Eye (tissue), 1 donor: ENCODE data around the gene FBN2.

Source experiments
- DNase-seq: peaks from one replicate; pipeline ENCODE4 v3.0.0-alpha.2; 2015

Gene FBN2

DNA sequence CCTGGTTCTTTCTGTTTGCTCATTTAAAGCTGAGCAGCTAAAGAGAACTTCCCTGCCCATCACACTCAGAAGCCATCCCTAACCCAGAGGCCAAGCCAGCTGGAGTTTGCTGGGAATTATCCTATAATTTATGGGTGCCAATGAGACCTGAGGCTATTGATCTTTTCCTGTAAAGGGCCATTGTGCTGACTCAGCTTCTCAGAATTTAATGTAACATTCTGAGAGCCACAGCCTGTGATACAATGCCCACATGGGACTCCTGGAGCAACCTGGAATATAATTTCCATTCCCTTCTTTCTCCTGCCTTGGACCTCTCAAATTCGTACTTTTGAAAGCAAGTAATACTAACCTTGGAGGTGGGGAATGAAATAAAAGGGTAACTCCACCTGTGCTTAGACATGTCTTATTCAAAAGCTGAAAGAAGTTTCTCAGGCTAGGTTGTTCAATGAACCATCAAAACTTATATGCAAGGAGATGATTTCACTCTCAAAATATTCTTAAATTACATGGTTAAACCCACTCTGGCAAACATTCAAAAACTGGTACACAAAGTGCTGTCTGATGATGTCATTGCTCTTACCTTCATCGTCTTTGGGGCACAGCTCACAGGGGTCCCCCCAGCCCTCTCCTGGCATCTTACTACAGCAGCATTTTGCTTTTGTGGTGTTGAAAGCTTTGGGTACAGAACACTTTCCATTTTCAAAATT is 247.7 kb downstream of the FBN2 start:
- peak; percentile 18 for DNase-seq

DNA sequence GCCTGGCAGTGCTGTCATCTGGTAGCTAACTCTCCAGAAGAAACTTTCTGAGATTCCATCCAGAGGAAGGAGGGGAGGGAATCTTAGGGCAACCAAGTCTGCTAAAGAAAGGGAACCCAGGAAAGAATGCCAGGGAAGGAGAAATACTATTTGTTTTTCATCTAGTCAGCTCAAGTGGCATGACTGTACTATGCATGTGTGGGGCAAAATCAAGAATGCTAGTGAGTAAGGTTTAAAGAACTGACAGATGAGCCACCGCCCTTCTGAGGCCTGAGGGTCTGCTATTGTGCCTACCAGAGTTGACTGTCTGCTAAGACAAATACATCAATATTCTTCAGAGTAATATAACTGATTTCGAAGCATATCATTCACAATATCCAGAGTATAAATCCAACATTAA is 250.3 kb downstream of the FBN2 start:
- no peak for DNase-seq

DNA sequence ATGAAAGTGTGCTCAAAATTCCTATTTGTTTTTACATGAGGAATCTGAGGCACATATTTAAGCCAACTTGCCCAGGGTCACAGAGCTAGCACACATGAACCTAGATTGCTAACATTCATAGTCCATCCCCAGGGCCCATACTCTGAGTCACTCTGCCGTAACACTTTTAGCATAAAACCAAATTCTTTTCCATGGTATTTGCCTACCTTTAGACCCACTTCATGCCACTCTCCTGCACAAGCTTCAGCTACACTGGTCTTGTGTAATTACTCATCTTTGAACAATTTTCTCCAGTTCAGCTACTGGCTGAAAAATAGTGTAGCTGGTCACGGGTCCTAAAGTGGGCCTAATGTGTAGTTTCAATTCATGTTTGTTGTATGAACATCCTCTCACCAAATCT is 253.8 kb downstream of the FBN2 start:
- DNase-seq = no peak

DNA sequence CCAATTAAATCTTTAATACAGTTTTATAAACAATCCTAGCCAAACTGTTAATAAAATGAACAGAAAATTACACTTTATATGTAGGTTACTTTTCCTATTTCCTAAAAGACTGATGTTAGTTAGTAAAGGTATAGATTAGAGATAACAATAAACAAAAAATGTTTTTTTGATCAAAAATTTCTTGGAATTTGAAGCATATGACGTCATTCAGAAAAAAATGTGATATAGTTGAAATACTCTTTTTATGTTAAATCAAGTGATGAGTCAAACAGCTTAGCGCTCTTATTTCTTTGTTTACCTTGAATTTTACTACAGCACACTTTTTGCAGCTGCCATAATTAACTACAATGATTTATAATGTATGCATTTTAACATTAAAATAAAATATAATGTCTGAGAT is 258.7 kb downstream of the FBN2 start:
- no peak for DNase-seq

DNA sequence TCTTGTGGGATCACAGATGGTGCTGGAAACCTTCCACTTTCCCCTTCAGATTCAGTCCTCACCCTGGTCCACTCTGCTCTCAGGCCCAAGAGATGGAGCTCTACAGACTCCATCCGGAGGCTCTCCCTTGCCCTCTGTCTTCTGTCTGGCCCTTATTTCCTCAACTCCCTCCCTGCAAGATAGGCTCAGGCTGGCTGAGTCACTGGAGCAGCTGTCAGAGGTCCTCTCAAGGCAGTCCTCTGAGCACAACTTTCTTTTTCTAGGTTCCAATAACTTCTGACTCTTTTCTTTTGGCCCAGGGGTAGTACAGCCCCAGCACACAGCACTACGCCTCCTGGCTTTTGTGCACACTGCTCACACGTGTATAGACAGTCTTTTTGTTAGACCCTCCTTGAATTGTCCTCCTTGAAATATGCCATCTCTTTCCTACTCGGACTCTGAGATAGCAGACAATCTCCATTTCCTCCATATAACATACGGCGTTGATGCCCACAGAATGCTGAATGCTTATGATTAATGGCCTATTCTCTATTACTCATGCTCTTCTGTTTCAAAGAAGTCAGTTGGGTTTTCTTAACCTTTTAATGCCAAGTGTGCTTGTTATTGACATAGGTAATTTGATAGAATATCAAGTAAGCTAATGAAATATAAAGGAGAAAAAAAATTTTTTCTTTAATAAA is 261.4 kb downstream of the FBN2 start:
- no peak for DNase-seq

DNA sequence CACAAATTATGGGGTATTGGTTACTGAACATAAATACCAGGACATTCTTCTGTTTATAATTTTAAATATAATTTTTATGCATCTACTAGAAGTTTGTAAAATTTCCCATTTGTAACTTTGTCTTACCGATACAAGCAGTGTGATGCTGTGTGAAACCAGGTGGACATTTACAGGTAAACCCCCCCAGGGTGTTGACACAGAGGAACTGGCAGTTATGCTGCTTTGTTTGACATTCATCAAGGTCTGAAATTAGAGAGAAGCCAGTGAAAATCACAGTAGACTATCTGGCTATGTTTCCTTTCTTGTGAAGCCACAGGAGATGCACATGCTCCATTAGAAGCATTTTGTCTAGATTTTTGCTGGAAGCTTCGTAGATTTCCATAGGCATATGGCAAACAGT is 263.6 kb downstream of the FBN2 start:
- DNase-seq = no peak

DNA sequence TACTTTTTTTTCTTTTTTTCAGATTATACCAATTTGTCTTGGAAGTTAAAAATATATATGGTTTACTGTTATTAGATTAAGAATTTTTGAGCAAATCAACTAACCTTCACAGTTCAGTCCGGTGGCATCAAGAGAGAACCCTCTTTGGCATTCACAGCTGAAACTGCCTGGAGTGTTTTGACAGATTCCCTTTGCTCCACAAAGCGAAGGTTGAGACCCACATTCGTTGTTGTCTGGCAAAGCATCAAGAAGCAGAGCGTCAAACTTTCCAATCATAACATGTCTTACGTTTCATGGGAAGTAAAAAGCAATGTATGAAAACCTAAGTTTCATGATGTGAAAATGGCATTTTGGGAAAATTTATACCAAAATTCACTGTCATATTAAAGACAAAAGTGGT is 264.3 kb downstream of the FBN2 start:
- no peak for DNase-seq

DNA sequence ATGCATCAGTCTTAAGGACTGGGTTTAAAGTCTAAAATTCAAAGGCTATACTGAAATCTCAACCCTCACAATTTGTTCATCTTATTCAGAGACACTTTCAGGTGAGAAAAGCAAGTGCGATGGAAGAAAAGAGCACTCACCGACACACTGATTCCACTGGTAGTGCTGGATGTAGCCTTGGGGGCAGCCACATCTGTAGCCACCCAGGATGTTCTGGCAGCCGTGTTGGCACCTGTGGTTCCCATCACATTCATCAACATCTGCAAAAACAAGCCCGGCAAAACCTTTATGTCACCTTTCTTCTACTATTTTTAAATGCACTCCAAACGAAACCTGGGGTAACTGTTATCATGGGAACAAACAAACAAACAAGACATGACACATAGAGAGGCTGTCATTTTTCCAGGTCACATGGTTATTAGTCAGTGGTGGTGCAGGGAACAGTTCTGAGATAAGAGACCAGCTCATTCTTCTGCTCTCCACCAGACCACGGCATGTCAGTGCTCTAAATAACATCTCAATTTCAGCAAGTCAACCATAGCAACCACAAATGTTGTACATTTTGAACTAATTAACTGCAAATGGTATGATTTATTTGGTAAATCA is 266.1 kb downstream of the FBN2 start:
- no peak for DNase-seq

DNA sequence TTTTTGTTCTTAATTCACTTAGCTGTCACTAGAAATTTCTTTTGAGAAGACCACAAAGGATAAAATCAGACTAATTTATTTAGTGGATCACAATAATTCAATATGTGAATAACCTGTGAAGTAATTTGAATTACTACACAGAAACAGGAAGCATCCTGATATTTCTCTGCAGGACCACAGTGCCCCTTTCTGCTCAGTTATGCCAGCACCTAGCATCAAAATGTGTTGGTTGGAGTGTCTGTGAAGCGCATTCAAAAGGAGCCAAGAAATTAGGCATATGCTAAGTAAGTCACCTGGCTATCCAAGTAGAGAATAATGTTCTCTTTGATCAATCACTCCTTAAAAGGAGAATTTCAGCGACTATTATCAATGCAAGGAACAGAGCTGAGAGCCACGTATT is 267.0 kb downstream of the FBN2 start:
- no peak for DNase-seq

DNA sequence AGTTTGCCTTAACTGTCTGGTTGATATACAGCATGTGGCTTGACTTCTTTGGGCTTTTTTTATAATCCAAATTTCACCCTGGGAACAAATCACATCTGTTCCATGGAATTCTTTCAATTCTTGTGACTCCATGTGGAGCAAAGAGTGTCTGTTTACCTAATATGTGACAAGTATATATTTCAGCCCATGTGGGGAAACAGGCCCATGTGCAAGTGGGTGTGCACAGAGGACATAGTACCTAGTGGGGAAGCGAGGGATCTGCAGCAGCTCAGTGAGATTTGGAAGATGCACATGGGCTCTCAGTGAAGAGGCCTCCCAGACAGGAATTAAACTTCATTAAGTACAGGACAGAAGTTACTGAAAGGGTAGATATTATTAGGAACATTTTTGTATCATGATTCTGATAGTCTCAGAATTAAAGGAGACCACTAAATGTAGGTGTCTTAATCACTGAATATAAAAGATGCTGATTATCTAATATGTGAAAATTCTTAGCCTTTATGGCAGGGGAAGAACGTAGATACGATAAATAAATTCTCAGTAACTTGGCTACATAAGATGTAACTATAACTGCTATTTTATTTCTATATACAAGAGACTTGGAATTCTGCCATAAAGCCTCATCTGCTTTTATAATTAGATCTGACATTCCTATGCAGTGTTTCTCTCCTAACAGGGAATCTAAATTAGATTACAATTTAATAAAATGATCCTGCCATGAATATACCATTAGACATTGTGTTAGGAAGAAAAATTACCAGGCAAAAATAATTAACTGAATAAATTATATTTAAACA is 273.3 kb downstream of the FBN2 start:
- no peak for DNase-seq

DNA sequence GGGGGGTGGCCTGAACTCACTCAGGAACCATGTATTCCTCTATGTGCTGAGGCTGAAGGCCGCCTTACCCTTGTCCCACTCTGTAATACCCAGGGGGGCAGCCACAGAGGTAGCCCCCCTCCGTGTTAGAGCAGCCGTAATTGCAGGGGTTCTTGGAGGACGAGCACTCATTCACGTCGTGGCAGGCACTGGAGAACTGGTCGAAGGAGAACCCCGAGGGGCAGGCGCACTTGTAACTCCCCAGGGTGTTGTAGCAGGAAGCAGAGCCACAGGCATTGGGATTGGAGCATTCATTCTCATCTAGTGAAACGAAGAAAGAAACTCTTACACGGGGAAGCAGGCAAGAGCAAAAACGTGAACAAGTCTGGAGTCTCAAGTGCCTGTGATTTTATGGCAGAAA is 274.7 kb downstream of the FBN2 start:
- no peak for DNase-seq

DNA sequence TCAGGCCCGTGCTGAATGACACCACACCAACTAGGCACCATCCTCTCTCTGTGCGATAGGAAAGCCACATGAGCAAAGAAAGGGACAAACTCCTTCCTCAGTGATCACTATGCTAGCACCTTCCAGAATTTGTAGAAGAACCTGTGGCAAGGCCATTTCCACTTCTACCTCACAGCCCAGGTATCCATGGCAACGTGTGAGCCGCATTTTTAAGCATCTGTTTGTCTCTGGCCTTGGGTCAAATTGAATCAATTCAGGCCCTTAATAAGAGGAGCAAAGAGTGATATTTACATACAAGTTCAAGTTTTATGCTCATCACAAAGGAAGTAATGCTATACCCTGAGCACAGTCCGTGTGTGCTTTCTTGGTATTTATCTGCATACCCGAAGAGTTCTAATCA is 275.1 kb downstream of the FBN2 start:
- DNase-seq = no peak

DNA sequence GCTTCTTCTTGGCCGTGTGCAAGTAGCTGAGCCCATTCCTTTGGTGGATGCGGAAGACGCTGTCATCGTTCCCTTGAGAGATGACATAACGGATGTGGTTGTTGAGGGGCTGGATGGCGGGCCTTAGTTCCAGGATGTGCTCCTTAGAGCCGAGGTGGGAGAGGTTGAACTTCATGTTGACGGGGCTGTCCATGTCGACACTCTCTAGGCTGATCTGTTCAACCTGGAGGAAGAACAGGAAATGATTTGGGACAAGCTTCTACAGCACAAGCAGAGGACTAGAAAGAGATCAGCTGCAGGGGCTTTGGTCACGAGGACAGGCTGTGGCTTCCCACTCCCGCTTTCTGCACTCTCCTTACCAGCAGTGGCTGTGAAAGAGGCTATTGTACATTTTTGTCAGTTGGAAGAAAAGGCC is 278.4 kb downstream of the FBN2 start:
- DNase-seq = no peak

DNA sequence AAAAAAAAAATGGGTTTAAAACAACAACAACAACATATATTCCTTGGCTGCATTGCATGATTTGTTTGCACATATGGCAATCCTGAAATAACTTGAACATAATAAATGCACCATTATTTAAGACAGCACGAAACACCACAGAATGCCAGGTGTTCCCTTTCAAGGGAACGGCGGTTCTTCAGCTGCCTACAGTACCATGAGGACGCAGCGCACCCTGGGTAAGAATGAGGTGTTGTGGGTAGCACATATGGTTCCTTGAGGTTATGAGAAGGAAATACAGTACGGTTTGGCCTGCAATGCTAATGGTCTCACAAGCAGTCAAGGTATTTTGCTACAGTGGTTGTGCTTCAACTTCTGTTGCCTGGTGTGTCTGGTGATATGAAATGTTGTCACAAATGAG is 279.7 kb downstream of the FBN2 start:
- no peak for DNase-seq

DNA sequence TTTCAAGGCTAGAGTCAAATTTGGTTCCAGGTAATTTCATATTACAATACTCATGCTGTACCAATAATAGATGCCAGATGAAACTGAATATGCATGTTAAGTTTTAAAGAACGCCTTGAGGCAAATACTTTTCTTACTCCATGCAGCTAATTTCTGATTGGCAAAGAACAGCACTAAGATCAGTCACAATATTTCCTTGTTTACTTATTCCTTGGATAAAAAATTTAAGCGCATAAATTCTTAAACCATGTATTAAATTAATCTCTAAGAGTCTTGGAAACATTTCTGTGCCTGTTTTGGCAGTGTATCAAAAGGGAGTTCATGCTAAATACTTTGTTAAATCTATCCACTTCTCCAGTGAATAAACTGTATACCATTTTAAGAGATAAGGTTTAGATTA is 281.0 kb downstream of the FBN2 start:
- DNase-seq = no peak

DNA sequence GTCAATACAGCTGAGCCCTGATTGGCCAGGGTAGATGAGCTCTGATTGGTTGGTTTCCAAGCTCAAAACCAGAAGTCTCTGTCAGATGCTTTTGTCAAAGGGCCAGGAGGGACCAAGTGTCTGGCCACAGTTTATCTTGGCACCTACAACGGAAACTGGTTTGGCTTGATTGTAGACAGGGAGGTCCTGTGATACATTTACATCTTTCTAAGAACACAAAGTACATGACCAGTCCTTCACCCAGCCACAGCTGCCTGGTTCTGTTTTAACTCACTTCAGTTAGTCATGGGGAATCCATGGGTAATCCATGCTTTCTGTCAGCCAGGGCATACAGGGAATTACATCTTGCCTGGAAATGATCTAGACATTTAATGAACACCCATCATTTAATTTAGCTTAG is 283.3 kb downstream of the FBN2 start:
- DNase-seq = no peak

DNA sequence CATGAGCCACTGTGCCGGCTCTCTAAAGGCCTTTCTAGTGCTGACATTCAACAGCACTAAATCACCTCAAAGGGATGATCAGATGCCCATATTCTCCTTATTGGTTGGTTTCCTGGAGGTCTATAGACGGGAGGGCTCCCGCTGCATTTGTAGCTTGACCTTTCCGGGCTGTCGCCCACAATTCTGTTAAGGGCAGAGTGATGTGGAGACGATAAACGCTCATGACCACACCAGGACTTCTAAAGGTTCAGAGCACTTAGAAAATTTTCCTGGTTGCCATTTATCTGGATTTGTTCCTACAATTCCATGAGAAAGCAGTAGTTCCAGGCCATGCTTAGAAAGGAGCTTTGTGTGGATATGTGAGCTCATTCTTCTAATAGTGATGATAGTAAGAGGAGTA is 284.2 kb downstream of the FBN2 start:
- peak; percentile 72 for DNase-seq

DNA sequence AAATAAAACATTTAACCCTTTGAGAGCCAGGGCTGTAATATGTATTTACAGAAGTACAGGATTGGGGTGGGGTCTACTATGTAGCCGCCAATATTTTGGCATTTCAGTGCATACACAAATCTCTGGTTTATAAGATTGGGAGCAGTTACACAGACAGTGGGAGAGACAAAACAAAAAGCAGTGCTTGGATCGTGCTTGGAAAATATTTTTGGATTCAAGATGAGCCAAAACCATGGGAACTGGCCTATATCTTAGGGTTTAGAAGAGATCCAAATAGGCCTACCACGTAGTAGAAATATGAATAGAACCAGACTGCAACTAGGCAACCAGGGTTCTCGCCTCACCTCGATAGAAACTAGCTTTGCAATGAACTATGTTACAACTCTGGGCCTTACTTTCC is 284.9 kb downstream of the FBN2 start:
- peak; percentile 58 for DNase-seq

DNA sequence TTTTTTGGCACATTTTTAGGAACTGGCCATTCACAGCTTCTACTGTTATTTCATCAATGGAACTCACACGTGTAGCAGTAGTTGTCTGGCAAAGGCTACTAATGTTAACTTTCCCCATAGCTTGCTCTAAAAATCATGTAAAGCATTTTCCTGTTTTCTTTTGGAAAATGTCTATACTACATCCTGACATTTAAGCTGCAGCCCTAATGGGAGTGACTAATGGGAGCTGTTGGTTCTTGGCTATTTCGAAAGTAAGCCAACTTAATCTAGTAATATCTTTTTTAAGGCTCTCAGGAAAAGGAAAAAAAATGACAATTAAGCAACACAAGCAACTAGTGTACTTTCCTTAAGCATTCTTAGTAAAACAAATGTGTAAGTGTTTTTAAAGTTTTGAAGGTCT is 285.3 kb downstream of the FBN2 start:
- DNase-seq = peak; percentile 41

DNA sequence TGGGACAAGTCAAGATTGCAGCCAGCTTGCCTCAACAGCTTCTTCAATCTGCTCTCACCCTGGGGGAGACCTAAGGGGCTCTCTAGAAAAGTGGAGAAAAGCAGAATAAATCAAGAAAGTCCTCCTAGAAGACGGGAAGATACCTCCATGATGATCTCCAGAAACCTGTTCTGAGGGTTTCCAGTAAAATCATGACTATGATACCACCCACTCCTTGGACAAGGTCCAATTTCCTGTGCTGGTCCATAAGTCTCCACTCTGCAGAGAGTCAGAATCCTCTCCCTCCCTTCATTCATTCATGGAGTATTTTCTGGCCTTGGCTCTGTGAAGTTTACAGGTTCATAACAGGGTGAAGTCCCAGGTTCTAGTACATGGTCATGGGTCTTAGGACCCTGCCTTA is 285.8 kb downstream of the FBN2 start:
- no peak for DNase-seq

DNA sequence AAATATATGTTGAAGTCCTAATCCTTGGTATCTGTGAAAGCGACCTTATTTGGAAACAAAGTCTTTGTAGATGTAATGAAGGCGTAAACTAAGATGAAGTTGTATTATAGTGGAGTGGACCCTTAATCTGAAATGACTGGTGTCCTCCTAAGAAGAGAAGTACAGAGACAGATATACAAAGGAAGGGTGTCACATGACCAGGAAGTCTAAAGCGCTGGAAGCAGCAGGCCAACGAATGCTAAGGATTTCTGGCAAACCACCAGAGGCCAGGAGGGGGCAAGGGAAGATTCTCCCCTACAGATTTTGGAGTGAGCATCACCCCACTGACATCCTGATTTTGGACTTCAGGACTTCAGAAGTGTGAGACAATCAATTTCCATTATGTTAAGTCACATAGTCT is 292.1 kb downstream of the FBN2 start:
- DNase-seq = no peak

DNA sequence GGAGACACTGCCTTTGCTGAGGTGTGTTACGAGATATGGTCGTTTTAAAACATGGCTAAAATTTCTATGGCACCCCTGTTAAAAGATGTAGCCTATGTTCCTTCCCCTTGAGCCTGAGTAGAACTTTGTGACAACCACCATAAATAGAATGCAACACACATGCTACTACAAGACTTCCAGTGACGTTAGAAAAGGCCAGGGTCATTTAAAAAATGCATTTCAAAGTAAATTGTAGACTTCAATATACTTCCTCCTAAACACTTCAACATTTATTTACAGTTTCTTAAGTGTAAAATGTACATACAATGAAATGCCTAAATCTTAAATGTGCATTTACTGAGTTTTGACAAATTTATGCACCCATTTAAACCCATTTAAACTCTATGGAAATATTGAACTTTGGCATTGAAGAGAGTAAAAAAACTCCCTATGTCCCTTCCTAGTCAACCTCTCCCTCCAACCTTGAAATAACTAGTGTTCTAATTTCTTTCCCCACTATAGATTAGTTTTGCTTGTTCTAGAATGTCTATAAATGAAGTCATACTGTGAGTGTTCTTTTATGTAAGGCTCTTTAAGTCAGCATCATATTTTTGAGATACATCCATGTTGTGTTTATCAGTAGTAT is 294.0 kb downstream of the FBN2 start:
- no peak for DNase-seq

DNA sequence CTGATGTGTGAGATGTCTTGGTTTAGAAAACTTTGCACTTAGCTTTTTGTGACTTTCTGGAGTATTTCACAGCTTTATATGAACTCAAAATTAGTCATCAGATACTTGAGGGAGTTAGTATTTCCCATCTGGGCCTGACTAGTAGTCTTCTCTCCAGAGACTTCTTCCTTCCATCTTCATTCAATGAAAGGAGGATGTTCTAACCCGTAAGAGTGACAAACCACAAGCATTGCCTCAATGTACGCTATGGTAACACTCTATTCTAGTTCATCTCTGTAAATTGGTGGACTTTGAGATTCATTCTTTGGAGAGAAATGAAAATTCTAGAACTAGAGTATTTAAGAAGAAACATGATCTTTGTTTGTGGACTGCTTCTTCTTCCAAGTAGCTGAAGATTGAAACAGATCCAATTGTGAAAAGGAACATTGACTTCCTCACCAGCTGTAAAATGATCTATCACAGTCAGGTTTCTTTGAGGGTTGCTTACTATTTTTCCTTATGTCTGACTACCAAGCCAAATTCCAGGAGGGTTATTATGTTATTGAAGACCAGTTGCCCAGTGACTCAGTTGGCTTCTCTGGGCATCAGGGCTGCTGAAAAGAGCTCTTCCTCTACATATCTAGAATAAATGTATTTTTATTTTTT is 296.9 kb downstream of the FBN2 start:
- no peak for DNase-seq
